ENCODE results near the gene IL26. TPM values are rescaled to one million over a fixed set of nuclear protein-coding genes. Genes with fewer than 3 reads are reported as not detected.

The IL26 gene
- total and polyA plus RNA-seq, 5 experiments from 2014 or later: 0.54 TPM; not detected in 4

- H3K36me3 Mint-ChIP-seq: no peaks in the 10 kb centered on the region
- POLR2A ChIA-PET: no interaction called here
- no peak for DNase-seq
These were observed 33.8 kb upstream of the IL26 start for GRCh38 chr12:68259318-68259940.

GRCh38 chr12:68253504-68253903 lies 27.9 kb upstream of the IL26 start, which contains the start of gene IL22:
Gene IL22 (minus strand): TSS chr12:68253604. CDS start chr12:68253448, 156 bp downstream.
- no peaks in the 10 kb centered on the region for H3K36me3 Mint-ChIP-seq

More at GRCh38 chr12:68259318-68259940, 33.8 kb upstream of the IL26 start:
- H3K4me1 Mint-ChIP-seq: peaks cover 5 to 24% (median 17%) of the 10 kb centered on the region in 4 donors
- peak in 1 of 2 donors; percentile 47 for ATAC-seq
- peaks cover 0 to 5% (median 0%) of the 10 kb centered on the region in 5 donors for H3K27me3 Mint-ChIP-seq
- no peak overlapping the region for H3K4me3 Mint-ChIP-seq
- peak overlapping the region in 2 of 10 donors; percentile 10 to 40 for H3K27ac Mint-ChIP-seq
- no peaks in the 10 kb centered on the region for H3K9me3 Mint-ChIP-seq

GRCh38 chr12:68252077-68252476 lies 26.5 kb upstream of the IL26 start:
- ATAC-seq (no peak), DNase-seq (no peak)
- H3K4me1 Mint-ChIP-seq: no peaks in the 10 kb centered on the region
- H3K36me3 Mint-ChIP-seq: no peaks in the 10 kb centered on the region
- H3K9me3 Mint-ChIP-seq: no peaks in the 10 kb centered on the region
- peaks cover 0 to 11% (median 6%) of the 10 kb centered on the region in 5 donors for H3K27me3 Mint-ChIP-seq
- POLR2A ChIA-PET: interaction anchor here (0.6 kb wide), 1 partner anchor 104 kb away, joined by 3 read pairs; no protein-coding TSS in a partner anchor
- H3K27ac Mint-ChIP-seq: no peak overlapping the region
- no peak overlapping the region for H3K4me3 Mint-ChIP-seq

More at GRCh38 chr12:68253504-68253903, 27.9 kb upstream of the IL26 start, which contains the start of gene IL22:
- Mint-ChIP-seq H3K4me3 (no peak within 1 kb of the TSS), H3K4me1 (no peaks in the 10 kb centered on the region), H3K27me3 (peaks cover 0 to 16% (median 6%) of the 10 kb centered on the region in 5 donors), H3K9me3 (no peaks in the 10 kb centered on the region), H3K27ac (no peak within 1 kb of the TSS)
- DNase-seq: no peak
- POLR2A ChIA-PET: no interaction called here
- no peak for ATAC-seq

GRCh38 chr12:68250454-68250853 lies 24.8 kb upstream of the IL26 start:
- H3K9me3 Mint-ChIP-seq: no peaks in the 10 kb centered on the region
- H3K27me3 Mint-ChIP-seq: peaks cover 0 to 11% (median 6%) of the 10 kb centered on the region in 5 donors
- no peak for ATAC-seq
- no peaks in the 10 kb centered on the region for H3K36me3 Mint-ChIP-seq
- H3K27ac Mint-ChIP-seq: no peak overlapping the region
- no peaks in the 10 kb centered on the region for H3K4me1 Mint-ChIP-seq
- POLR2A ChIA-PET: no interaction called here
- H3K4me3 Mint-ChIP-seq: no peak overlapping the region
- DNase-seq: no peak

- ATAC-seq (no peak), DNase-seq (no peak)
- no peaks in the 10 kb centered on the region for H3K36me3 Mint-ChIP-seq
- POLR2A ChIA-PET: no interaction called here
- H3K4me3 Mint-ChIP-seq: no peak overlapping the region
- H3K9me3 Mint-ChIP-seq: no peaks in the 10 kb centered on the region
- no peaks in the 10 kb centered on the region for H3K4me1 Mint-ChIP-seq
- H3K27me3 Mint-ChIP-seq: peaks cover 0 to 10% (median 3%) of the 10 kb centered on the region in 5 donors
- no peak overlapping the region for H3K27ac Mint-ChIP-seq
These were observed 22.2 kb upstream of the IL26 start for GRCh38 chr12:68247785-68248184.

GRCh38 chr12:68246350-68246749 lies 20.7 kb upstream of the IL26 start:
- Mint-ChIP-seq H3K4me3 (no peak overlapping the region), H3K27ac (peak overlapping the region in 1 of 10 donors; percentile 20), H3K36me3 (no peaks in the 10 kb centered on the region), H3K9me3 (no peaks in the 10 kb centered on the region), H3K27me3 (peaks cover 0 to 4% (median 0%) of the 10 kb centered on the region in 5 donors), H3K4me1 (peaks cover 0 to 3% (median 2%) of the 10 kb centered on the region in 4 donors)
- no peak for DNase-seq
- no peak for ATAC-seq
- POLR2A ChIA-PET: no interaction called here

- no peaks in the 10 kb centered on the region for H3K36me3 Mint-ChIP-seq
- no peak for DNase-seq
- ATAC-seq: no peak
- POLR2A ChIA-PET: interaction anchor here (0.6 kb wide), 1 partner anchor 374 kb away, joined by 3 read pairs; no protein-coding TSS in a partner anchor
- no peak overlapping the region for H3K4me3 Mint-ChIP-seq
- H3K27ac Mint-ChIP-seq: no peak overlapping the region
- H3K4me1 Mint-ChIP-seq: peaks cover 8 to 13% (median 11%) of the 10 kb centered on the region in 4 donors
- H3K9me3 Mint-ChIP-seq: no peaks in the 10 kb centered on the region
- H3K27me3 Mint-ChIP-seq: peaks cover 0 to 4% (median 0%) of the 10 kb centered on the region in 5 donors
These were observed 19.8 kb upstream of the IL26 start for GRCh38 chr12:68245180-68246021.

- peaks cover 0 to 2% (median 0%) of the 10 kb centered on the region in 3 donors for H3K36me3 Mint-ChIP-seq
- ATAC-seq (no peak), DNase-seq (no peak)
- peak overlapping the region in 1 of 10 donors; percentile 19 for H3K27ac Mint-ChIP-seq
- peaks cover 0 to 2% (median 0%) of the 10 kb centered on the region in 9 donors for H3K9me3 Mint-ChIP-seq
- H3K4me3 Mint-ChIP-seq: no peak overlapping the region
- H3K27me3 Mint-ChIP-seq: no peaks in the 10 kb centered on the region
- H3K4me1 Mint-ChIP-seq: peaks cover 11 to 23% (median 21%) of the 10 kb centered on the region in 4 donors
- POLR2A ChIA-PET: no interaction called here
These were observed 17.2 kb upstream of the IL26 start for GRCh38 chr12:68242777-68243176.

- Mint-ChIP-seq H3K27me3 (no peaks in the 10 kb centered on the region), H3K4me3 (peak overlapping the region in 9 of 10 donors; percentile 61 to 79 (median 71)), H3K9me3 (peaks cover 0 to 2% (median 0%) of the 10 kb centered on the region in 9 donors), H3K4me1 (peaks cover 24 to 41% (median 38%) of the 10 kb centered on the region in 4 donors), H3K27ac (peak overlapping the region; percentile 65 to 99 (median 92)), H3K36me3 (peaks cover 0 to 2% (median 0%) of the 10 kb centered on the region in 3 donors)
- POLR2A ChIA-PET: interaction anchor here (0.6 to 1.0 kb wide), 2 partner anchors 18 to 403 kb away, joined by 3 read pairs; no protein-coding TSS in a partner anchor
- DNase-seq (peak in 9 of 10 donors; percentile 5 to 65 (median 38)), ATAC-seq (peak; percentile 78 to 93)
These were observed 15.4 kb upstream of the IL26 start for GRCh38 chr12:68240975-68241374.

- H3K27ac Mint-ChIP-seq: peak overlapping the region; percentile 65 to 99 (median 92)
- peaks cover 0 to 1% (median 0%) of the 10 kb centered on the region in 5 donors for H3K27me3 Mint-ChIP-seq
- DNase-seq (no peak), ATAC-seq (no peak)
- peaks cover 0 to 2% (median 0%) of the 10 kb centered on the region in 3 donors for H3K36me3 Mint-ChIP-seq
- H3K4me1 Mint-ChIP-seq: peaks cover 26 to 47% (median 45%) of the 10 kb centered on the region in 4 donors
- no peak overlapping the region for H3K4me3 Mint-ChIP-seq
- peaks cover 0 to 2% (median 0%) of the 10 kb centered on the region in 9 donors for H3K9me3 Mint-ChIP-seq
- POLR2A ChIA-PET: no interaction called here
These were observed 14.5 kb upstream of the IL26 start for GRCh38 chr12:68240079-68240478.

- H3K4me1 Mint-ChIP-seq: peaks cover 26 to 48% (median 47%) of the 10 kb centered on the region in 4 donors
- H3K9me3 Mint-ChIP-seq: peaks cover 0 to 2% (median 0%) of the 10 kb centered on the region in 9 donors
- H3K36me3 Mint-ChIP-seq: peaks cover 0 to 2% (median 0%) of the 10 kb centered on the region in 3 donors
- DNase-seq (no peak), ATAC-seq (no peak)
- H3K27ac Mint-ChIP-seq: peak overlapping the region in 6 of 10 donors; percentile 5 to 99 (median 91)
- no peak overlapping the region for H3K4me3 Mint-ChIP-seq
- POLR2A ChIA-PET: no interaction called here
- H3K27me3 Mint-ChIP-seq: peaks cover 0 to 1% (median 0%) of the 10 kb centered on the region in 5 donors
These were observed 13.8 kb upstream of the IL26 start for GRCh38 chr12:68239309-68239982.

GRCh38 chr12:68237619-68238018 lies 12.0 kb upstream of the IL26 start:
- no peak for ATAC-seq
- DNase-seq: no peak
- POLR2A ChIA-PET: interaction anchor here (0.7 kb wide), 2 partner anchors 9 to 968 kb away, joined by 3 read pairs; partner anchors contain the start of gene CAND1
- Mint-ChIP-seq H3K27me3 (peaks cover 0 to 1% (median 0%) of the 10 kb centered on the region in 5 donors), H3K9me3 (peaks cover 0 to 2% (median 0%) of the 10 kb centered on the region in 9 donors), H3K36me3 (peaks cover 0 to 2% (median 0%) of the 10 kb centered on the region in 3 donors), H3K4me1 (peaks cover 29 to 53% (median 51%) of the 10 kb centered on the region in 4 donors), H3K27ac (peak overlapping the region; percentile 14 to 99 (median 96)), H3K4me3 (peak overlapping the region in 9 of 10 donors; percentile 83 to 97 (median 93))
